Embryonic facial prominence (tissue), 1 donor: Measurements from ENCODE around the gene MEIS2.

Experiments used
- DNase-seq: peaks from one replicate; pipeline ENCODE4 v3.0.0-alpha.2; 2016; ENCODE audit errors: extremely low spot score

MEIS2 gene

GRCh38 chr15:37098468-37099318 is 1.7 kb downstream of the MEIS2 start:
- no peak for DNase-seq

GRCh38 chr15:37097144-37097919 is 3.0 kb downstream of the MEIS2 start:
- no peak for DNase-seq

- no peak for DNase-seq
These were observed 3.7 kb downstream of the MEIS2 start for GRCh38 chr15:37096558-37097143.

GRCh38 chr15:37095770-37096557 is 4.4 kb downstream of the MEIS2 start:
- no peak for DNase-seq

GRCh38 chr15:37094915-37095711 is 5.2 kb downstream of the MEIS2 start:
- DNase-seq = no peak

GRCh38 chr15:37094333-37094914 is 5.9 kb downstream of the MEIS2 start:
- no peak for DNase-seq

GRCh38 chr15:37093480-37094332 is 6.6 kb downstream of the MEIS2 start:
- no peak for DNase-seq

- DNase-seq = no peak
These were observed 9.7 kb downstream of the MEIS2 start for GRCh38 chr15:37090543-37091175.

GRCh38 chr15:37088436-37088835 is 11.9 kb downstream of the MEIS2 start:
- DNase-seq = no peak

- no peak for DNase-seq
These were observed 13.2 kb downstream of the MEIS2 start for GRCh38 chr15:37087131-37087588.

GRCh38 chr15:37086521-37086920 is 13.8 kb downstream of the MEIS2 start:
- no peak for DNase-seq

- no peak for DNase-seq
These were observed 14.2 kb downstream of the MEIS2 start for GRCh38 chr15:37086120-37086519.

- no peak for DNase-seq
These were observed 15.7 kb downstream of the MEIS2 start for GRCh38 chr15:37084602-37085001.

- DNase-seq = no peak
These were observed 16.7 kb downstream of the MEIS2 start for GRCh38 chr15:37083610-37084009.

GRCh38 chr15:37081983-37082382 is 18.4 kb downstream of the MEIS2 start:
- no peak for DNase-seq

- no peak for DNase-seq
These were observed 20.0 kb downstream of the MEIS2 start for GRCh38 chr15:37080261-37080921.

- DNase-seq = no peak
These were observed 20.6 kb downstream of the MEIS2 start for GRCh38 chr15:37079726-37080125.

GRCh38 chr15:37078566-37078965 is 21.8 kb downstream of the MEIS2 start:
- no peak for DNase-seq
